K562 (cell line): Measurements from ENCODE around the gene LANCL1. TPM values are rescaled to one million over a fixed set of nuclear protein-coding genes. Genes with fewer than 3 reads are reported as not detected.

ENCODE experiments used
- ATF7 ChIP-seq: fragments of 450-650 bp; IDR thresholded peaks from 2 replicates; pipeline ENCODE4 v1.7.1; 2014; ENCODE audit warnings: mild to moderate bottlenecking, moderate library complexity
- BCL6 ChIP-seq: fragments of 250-450 bp; sonication (Bioruptor Pico); IDR thresholded peaks from 2 replicates; pipeline ENCODE4 v1.4.0; 2020
- HNRNPLL ChIP-seq: fragments of 200-400 bp; formaldehyde crosslinking; IDR thresholded peaks from 2 replicates; pipeline ENCODE4 v1.6.1; 2017; ENCODE audit warnings: low read length, low read depth, mild to moderate bottlenecking; ENCODE audit not compliant: poor library complexity, severe bottlenecking
- KDM5B ChIP-seq: fragments of 200-600 bp; sonication (generic); IDR thresholded peaks from 2 replicates; pipeline ENCODE4 v1.6.1; 2012; ENCODE audit warnings: low read depth, mild to moderate bottlenecking, moderate library complexity, low read length, control low read depth, inconsistent platforms; ENCODE audit not compliant: insufficient replicate concordance
- L3MBTL2 ChIP-seq: fragments of 450-650 bp; IDR thresholded peaks from 2 replicates; pipeline ENCODE4 v1.6.1; 2016; ENCODE audit warnings: mild to moderate bottlenecking, moderate library complexity
- MAFK ChIP-seq: IDR thresholded peaks from 2 replicates; pipeline ENCODE4 v1.6.1; 2011; ENCODE audit warnings: low read length, improper control_type of control experiment
- MAX ChIP-seq: sonication (generic); formaldehyde crosslinking; IDR thresholded peaks from 2 replicates; pipeline ENCODE4 v1.9.0; 2022; ENCODE audit warnings: mild to moderate bottlenecking, missing genetic modification reagents
- MBD2 ChIP-seq: sonication (generic); IDR thresholded peaks from 2 replicates; pipeline ENCODE4 v1.6.1; 2016; ENCODE audit warnings: low read depth, borderline replicate concordance
- NFYB ChIP-seq: IDR thresholded peaks from 2 replicates; pipeline ENCODE4 v1.6.1; 2011; ENCODE audit warnings: mild to moderate bottlenecking, moderate library complexity; ENCODE audit not compliant: insufficient read length; ENCODE audit errors: extremely low read depth
- NUFIP1 ChIP-seq: fragments of 450-650 bp; IDR thresholded peaks from 2 replicates; pipeline ENCODE4 v1.6.1; 2018; ENCODE audit not compliant: partially characterized antibody
- PHF8 ChIP-seq: fragments of 200-600 bp; sonication (generic); IDR thresholded peaks from 2 replicates; pipeline ENCODE4 v1.6.1; 2012; ENCODE audit warnings: mixed run types, mild to moderate bottlenecking, inconsistent platforms, low read length, moderate library complexity, borderline replicate concordance
- POLR2B ChIP-seq: fragments of 450-650 bp; IDR thresholded peaks from 2 replicates; pipeline ENCODE4 v1.6.1; 2018; ENCODE audit warnings: low read depth; ENCODE audit not compliant: partially characterized antibody
- RBBP5 ChIP-seq: fragments of 200-600 bp; sonication (generic); IDR thresholded peaks from 2 replicates; pipeline ENCODE4 v1.6.1; 2012; ENCODE audit warnings: borderline replicate concordance, mild to moderate bottlenecking, low read length, control low read depth, inconsistent platforms; ENCODE audit not compliant: insufficient read depth, poor library complexity, severe bottlenecking
- RBM14 ChIP-seq: fragments of 200-400 bp; formaldehyde crosslinking; IDR thresholded peaks from 2 replicates; pipeline ENCODE4 v1.6.1; 2018; ENCODE audit warnings: low read depth, mild to moderate bottlenecking, low read length, moderate library complexity, borderline replicate concordance; ENCODE audit not compliant: insufficient read depth
- TBP ChIP-seq: optimal IDR thresholded peaks from 2 replicates; pipeline ENCODE3; 2011; ENCODE audit warnings: low read depth, low read length, improper control_type of control experiment
- TEAD4 ChIP-seq, 2 experiments: sonication (generic) in 1 of 2; formaldehyde crosslinking in 1 of 2; IDR thresholded peaks; 2 replicates each; pipeline versions ENCODE4 v1.6.1 to v1.8.0; 2012 to 2022; ENCODE audit warnings: borderline replicate concordance in 1 of 2, inconsistent platforms in 1 of 2, low read length in 1 of 2, mild to moderate bottlenecking in 1 of 2, missing genetic modification reagents in 1 of 2
- ZBTB8A ChIP-seq: fragments of 450-650 bp; IDR thresholded peaks from 2 replicates; pipeline ENCODE4 v1.6.1; 2018; ENCODE audit warnings: mild to moderate bottlenecking, moderate library complexity; ENCODE audit not compliant: partially characterized antibody
- ZC3H8 ChIP-seq: fragments of 450-650 bp; IDR thresholded peaks from 2 replicates; pipeline ENCODE4 v1.6.1; 2017
- ZNF407 ChIP-seq: fragments of 450-650 bp; IDR thresholded peaks from 2 replicates; pipeline ENCODE4 v1.6.1; 2016; ENCODE audit warnings: low read depth
- polyA plus RNA-seq, 8 experiments: library from polyadenylated mRNA; depleted of rRNA in 4 of 8; stranded (reverse) in 5 of 8; unstranded in 3 of 8; fragments of >200 nt; fragmentation: Nextera tagmentation in 2 of 8; fragmentation: Illumina TruSeq in 1 of 8; extraction: Ambion mirVana in 2 of 8; extraction: Trizol in 1 of 8; gene quantifications; 2 replicates each; pipeline versions ENCODE4 v1.2.1 to v1.2.3, GENCODE V29; 2011 to 2014; ENCODE audit warnings: inconsistent platforms in 1 of 8, missing spikeins in 1 of 8
- total RNA-seq, 7 experiments: library from RNA; depleted of rRNA in 6 of 7; stranded (reverse); fragments of >200 nt in 6 of 7; fragmentation: Illumina TruSeq in 2 of 7; extraction: Trizol in 2 of 7; gene quantifications; 2 replicates each; pipeline versions ENCODE4 v1.2.1 to v1.2.3, GENCODE V29; 2011 to 2021; ENCODE audit warnings: low replicate concordance in 1 of 7

Gene LANCL1
- total and polyA plus RNA-seq, 9 of the 15 experiments (the other 6 are each of a cell fraction or from before 2014, with no cell fraction given), result 15.3 to 56.3 (median 30.1) TPM

GRCh38 chr2:210476194-210477128 lies at the start of gene LANCL1 (continued):
- TF ChIP-seq ZNF407 (peak; percentile 44; the same call in 1 of the 2 replicates), RBBP5 (peak; percentile 63), HNRNPLL (peak; percentile 40), MBD2 (0 out of 2 replicates have a peak, but pooled peaks have one; percentile 27), NUFIP1 (no peak), POLR2B (peak; percentile 56), PHF8 (peak; percentile 80), TEAD4 (IDR thresholded peaks at IDR 0.05; ENCODE audit: low read length) (no peak), TEAD4 (CRISPR knock-in tag; IDR thresholded peaks at IDR 0.05; ENCODE audit: borderline replicate concordance) (no peak), ZC3H8 (no peak), KDM5B (peak; percentile 80), BCL6 (CRISPR knock-in tag) (no peak), TBP (peak; percentile 85), MAFK (no peak), RBM14 (no peak), ATF7 (0 out of 2 replicates have a peak, but pooled peaks have one; percentile 30), MAX (CRISPR knock-in tag) (peak; percentile 26; the same call in 1 of the 2 replicates), ZBTB8A (no peak), L3MBTL2 (peak; percentile 41; the same call in 1 of the 2 replicates), NFYB (peak; percentile 42)
